HepG2 (cell line): ENCODE measurements around the gene PRDM11. TPM values are rescaled to one million over a fixed set of nuclear protein-coding genes. Genes with fewer than 3 reads are reported as not detected.

Experiments used
- ATAC-seq: fragments of 200-7000 bp; cut with Tn5 transposase; 3 replicates; pipeline ENCODE4 v1.9.1; 2020; ENCODE audit warnings: mild to moderate bottlenecking, moderate library complexity
- BruUV-seq: library from RNA; stranded (reverse); fragments of 400-500 nt; replicated peaks from 2 replicates; lab custom pipeline; 2021; lab: Mats Ljungman, UMichigan
- CTCF ChIA-PET: fragments of 300-600 bp; formaldehyde crosslinking; extraction: SDS; loops from one replicate; lab custom pipeline; 2021; ENCODE audit warnings: low total read pairs, inconsistent platforms, low intra/inter-chr PET ratio; lab: Yijun Ruan, JAX
- POLR2A ChIA-PET: fragments of 350-600 bp; sonication (Branson Sonifier 250); formaldehyde crosslinking; loops from one replicate; lab custom pipeline; 2020; ENCODE audit warnings: antibody characterized with exemption, inconsistent platforms; lab: Yijun Ruan, JAX
- DNase-seq: peaks from one replicate; pipeline ENCODE4 v3.0.0-alpha.2; 2015; ENCODE audit warnings: low spot score
- FAIRE-seq: peaks from 3 replicates; lab custom pipeline; 2011; peaks lifted over from hg19 to GRCh38; lab: Jason Lieb, UNC
- H2AFZ ChIP-seq: one replicate; pipeline ENCODE4 v1.6.1; 2011; ENCODE audit warnings: low read length, inconsistent platforms
- H3K27ac ChIP-seq: fragments of 300-600 bp; 3 replicates; pipeline ENCODE4 v1.8.0; 2011; ENCODE audit warnings: mixed run types, mild to moderate bottlenecking, mixed read lengths, low read length, inconsistent platforms; ENCODE audit not compliant: insufficient read depth; ENCODE audit errors: extremely low read length
- H3K27me3 ChIP-seq, 2 experiments: fragments of 200-600 bp in 1 of 2; 2 replicates in 1 of 2; 3 replicates in 1 of 2; pipeline versions ENCODE4 v1.6.0 to v1.8.0; 2011; ENCODE audit warnings: low read length in 2 of 2, mild to moderate bottlenecking in 2 of 2, moderate library complexity in 2 of 2, inconsistent platforms in 1 of 2; ENCODE audit not compliant: insufficient read depth in 2 of 2, control insufficient read depth in 1 of 2
- H3K36me3 ChIP-seq, 2 experiments: fragments of 200-600 bp in 1 of 2; replicated peaks in 1 of 2; 2 replicates in 1 of 2; 3 replicates in 1 of 2; pipeline versions ENCODE4 v1.5.1 to v1.8.0; 2011; ENCODE audit warnings: low read length in 2 of 2, inconsistent platforms in 1 of 2; ENCODE audit not compliant: insufficient read depth in 2 of 2, control insufficient read depth in 1 of 2
- H3K4me1 ChIP-seq: 2 replicates; pipeline ENCODE4 v1.5.1; 2012; ENCODE audit warnings: low read length, inconsistent platforms; ENCODE audit not compliant: insufficient read depth
- H3K4me2 ChIP-seq: 2 replicates; pipeline ENCODE4 v1.6.0; 2011; ENCODE audit warnings: low read depth, low read length, inconsistent platforms
- H3K4me3 ChIP-seq, 3 experiments: fragments of 200-600 bp in 1 of 3; sonication (generic), shearing (Covaris generic) in 1 of 3; replicated peaks in 1 of 3; 2 replicates each; pipeline ENCODE4 v1.5.1; 2011 to 2016; ENCODE audit warnings: low read length in 3 of 3, inconsistent platforms in 2 of 3, low read depth in 2 of 3, mild to moderate bottlenecking in 2 of 3, control low read depth in 1 of 3, mixed read lengths in 1 of 3; ENCODE audit not compliant: insufficient read depth in 1 of 3
- H3K79me2 ChIP-seq: one replicate; pipeline ENCODE4 v1.6.1; 2011; ENCODE audit warnings: low read length, inconsistent platforms; ENCODE audit not compliant: insufficient read depth
- H3K9ac ChIP-seq: 2 replicates; pipeline ENCODE4 v1.6.0; 2011; ENCODE audit warnings: mild to moderate bottlenecking, low read depth, low read length, inconsistent platforms; ENCODE audit not compliant: insufficient read depth
- H3K9me3 ChIP-seq: 2 replicates; pipeline ENCODE4 v1.5.1; 2012; ENCODE audit warnings: mild to moderate bottlenecking, low read length
- H4K20me1 ChIP-seq: 2 replicates; pipeline ENCODE4 v1.6.0; 2011; ENCODE audit warnings: inconsistent platforms, mild to moderate bottlenecking, low read length, moderate library complexity; ENCODE audit not compliant: insufficient read depth
- ATF7-NPFF ChIP-seq: sonication (generic); formaldehyde crosslinking; IDR thresholded peaks from 2 replicates; pipeline ENCODE4 v1.8.1; 2023; ENCODE audit warnings: mild to moderate bottlenecking, low read depth, missing genetic modification reagents, moderate library complexity
- PITX1 ChIP-seq: sonication (generic); formaldehyde crosslinking; IDR thresholded peaks from 2 replicates; pipeline ENCODE4 v1.5.1; 2020; ENCODE audit warnings: mild to moderate bottlenecking, missing genetic modification reagents
- SSRP1 ChIP-seq: IDR thresholded peaks from 2 replicates; pipeline ENCODE4 v1.6.1; 2016; ENCODE audit warnings: control low read depth
- YY1 ChIP-seq: IDR thresholded peaks from 2 replicates; pipeline ENCODE4 v1.6.1; 2011; ENCODE audit warnings: low read length, low read depth, moderate library complexity, mild to moderate bottlenecking; ENCODE audit not compliant: insufficient read depth, insufficient replicate concordance
- ZNF10 ChIP-seq: sonication (generic); formaldehyde crosslinking; IDR thresholded peaks from 2 replicates; pipeline ENCODE4 v1.4.0; 2020; ENCODE audit warnings: mild to moderate bottlenecking, low read depth, missing genetic modification reagents, borderline replicate concordance
- ZNF101 ChIP-seq: sonication (generic); formaldehyde crosslinking; IDR thresholded peaks from 2 replicates; pipeline ENCODE4 v1.4.0; 2020; ENCODE audit warnings: mild to moderate bottlenecking, low read depth, missing genetic modification reagents, borderline replicate concordance
- WGBS: methylation state at CpG from one replicate; pipeline ENCODE4 v1.1.6; 2017; ENCODE audit warnings: low lambda C conversion rate; 5-methylcytosine and 5-hydroxymethylcytosine counted together
- in situ Hi-C: cut with HindIII; loops from 2 replicates; pipeline ENCODE4 v1.10.0; 2017; ENCODE audit warnings: low pct_unique_long_range_greater_than_20kb; ENCODE audit not compliant: extremely low pct_ligation_motif_present
- intact Hi-C: fragments of 100-400 bp; cut with micrococcal nuclease; formaldehyde crosslinking; loops from one replicate; pipeline ENCODE4 v1.10.0; 2022; ENCODE audit not compliant: unreplicated experiment
- polyA plus RNA-seq, 8 experiments: library from polyadenylated mRNA; depleted of rRNA in 3 of 8; stranded (reverse) in 7 of 8; unstranded in 1 of 8; fragments of >200 nt; fragmentation: Illumina TruSeq in 4 of 8; extraction: Trizol in 4 of 8; gene quantifications; 2 replicates each; pipeline versions ENCODE4 v1.2.1 to v1.2.3, GENCODE V29; 2011 to 2016; ENCODE audit warnings: low read depth in 4 of 8, missing spikeins in 1 of 8, mixed read lengths in 1 of 8; ENCODE audit not compliant: insufficient read depth in 1 of 8
- total RNA-seq, 5 experiments: library from RNA; depleted of rRNA; stranded (reverse); fragments of >200 nt; fragmentation: Illumina TruSeq; extraction: Trizol; gene quantifications; 2 replicates each; pipeline ENCODE4 v1.2.3, GENCODE V29; 2016; ENCODE audit warnings: low read depth in 1 of 5

Gene PRDM11
- total and polyA plus RNA-seq, 2 of the 13 experiments (the other 11 are each of a cell fraction or from before 2014, with no cell fraction given), result 3.4 to 4.7 TPM

GRCh38 chr11:45150301-45150700, 3.9 kb downstream of the PRDM11 start:
- Histone ChIP-seq H3K27me3 (peaks cover 0 to 5% of the 10 kb centered on the region in 2 experiments; a peak in 1 of 5 replicates), H3K27ac (no peak overlapping the region), H4K20me1 (no peaks in the 10 kb centered on the region), H3K4me1 (peaks cover 34% of the 10 kb centered on the region), H3K79me2 (peaks cover 17% of the 10 kb centered on the region), H3K9me3 (no peaks in the 10 kb centered on the region), H3K36me3 (no peaks in the 10 kb centered on the region), H3K4me2 (no peak overlapping the region), H3K9ac (no peak overlapping the region), H3K4me3 (no peak overlapping the region), H2AFZ (no peak overlapping the region)
- ChIA-PET CTCF (no interaction called here), POLR2A (no interaction called here)
- DNase-seq (no peak), FAIRE-seq (no peak), ATAC-seq (no peak)
- WGBS, result 80% methylated on average over 1 of the region's 2 CpGs
- in situ Hi-C loops (no loop called here), intact Hi-C loops (no loop called here)
- BruUV-seq, result no TSS peak
- TF ChIP-seq ZNF101 (CRISPR knock-in tag), result no peak
- no peak for TF ChIP-seq YY1
- TF ChIP-seq PITX1 (CRISPR knock-in tag), result no peak

DNA sequence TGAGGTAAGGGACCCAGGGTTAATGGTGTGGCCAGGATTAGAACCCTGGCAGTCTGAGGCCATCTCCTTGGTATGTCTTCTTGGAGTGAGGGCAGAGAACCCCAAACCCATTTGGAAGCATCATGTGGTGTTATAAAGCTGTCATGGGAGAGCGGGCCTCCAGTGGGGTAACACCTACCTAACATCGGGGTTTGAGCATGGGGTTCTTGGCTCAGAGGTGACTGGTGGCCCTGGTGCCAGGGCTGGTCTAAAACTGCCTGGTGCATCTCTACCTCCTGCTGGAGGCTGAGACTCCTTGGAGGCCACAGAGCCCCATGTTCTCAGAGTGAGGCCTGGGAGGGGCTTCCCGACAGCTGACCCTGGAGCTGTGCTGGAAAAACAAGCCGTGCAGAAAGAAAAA, 4.5 kb downstream of the PRDM11 start:
- 88% methylated on average over 2 of the region's 4 CpGs for WGBS
- no peak for ATAC-seq
- no peaks in the 10 kb centered on the region for H3K36me3 ChIP-seq
- no peak overlapping the region for H3K9ac ChIP-seq
- BruUV-seq, result no TSS peak
- no peak overlapping the region for H3K4me3 ChIP-seq
- H2AFZ ChIP-seq, result no peak overlapping the region
- intact Hi-C loops (no loop called here), in situ Hi-C loops (no loop called here)
- no peak overlapping the region for H3K4me2 ChIP-seq
- no peaks in the 10 kb centered on the region for H3K27me3 ChIP-seq
- peaks cover 34% of the 10 kb centered on the region for H3K4me1 ChIP-seq
- H3K9me3 ChIP-seq, result no peaks in the 10 kb centered on the region
- peaks cover 17% of the 10 kb centered on the region for H3K79me2 ChIP-seq
- ChIA-PET CTCF (no interaction called here), POLR2A (no interaction called here)
- H3K27ac ChIP-seq, result no peak overlapping the region
- no peaks in the 10 kb centered on the region for H4K20me1 ChIP-seq
- DNase-seq, result no peak
- TF ChIP-seq ZNF10 (no peak), SSRP1 (CRISPR knock-in tag) (no peak), ATF7-NPFF (no peak)
- FAIRE-seq, result no peak
